OCI-LY3 (cell line): ENCODE results near the gene ENDOU.
A peak's percentile ranks its signal among the peaks of the same experiment; 100 is the strongest.

Experiments used
- H2AFZ ChIP-seq: fragments of 200-600, 300-600 bp; shearing (Covaris generic); 2 replicates; pipeline ENCODE4 v1.6.0; 2014; ENCODE audit warnings: antibody characterized with exemption, low read depth, low read length
- H3K27ac ChIP-seq: fragments of 200-600, 300-600 bp; sonication (generic); 2 replicates; pipeline ENCODE4 v1.5.1; 2014; ENCODE audit warnings: mild to moderate bottlenecking, low read length, moderate library complexity, mixed read lengths
- H3K27me3 ChIP-seq: fragments of 200-600, 300-600 bp; sonication (generic); 2 replicates; pipeline ENCODE4 v1.6.1; 2014; ENCODE audit warnings: low read depth, low read length, mixed read lengths
- H3K36me3 ChIP-seq: fragments of 200-600, 300-600 bp; sonication (generic); replicated peaks from 2 replicates; pipeline ENCODE3; 2014; ENCODE audit warnings: low read depth, low read length, mixed read lengths
- H3K4me1 ChIP-seq: fragments of 300-600, 200-600 bp; sonication (generic); 2 replicates; pipeline ENCODE4 v1.6.1; 2014; ENCODE audit warnings: low read length, mixed read lengths
- H3K4me2 ChIP-seq: fragments of 200-600, 300-600 bp; sonication (generic); 2 replicates; pipeline ENCODE4 v1.6.1; 2014; ENCODE audit warnings: low read length, mixed read lengths
- H3K4me3 ChIP-seq: fragments of 300-600, 200-600 bp; sonication (generic); 2 replicates; pipeline ENCODE4 v1.5.1; 2014; ENCODE audit warnings: antibody characterized with exemption, mild to moderate bottlenecking, low read length, moderate library complexity
- H3K79me2 ChIP-seq: fragments of 300-600, 200-600 bp; shearing (Covaris generic); 2 replicates; pipeline ENCODE4 v1.6.1; 2014; ENCODE audit warnings: mild to moderate bottlenecking, low read length, mixed read lengths
- H3K9ac ChIP-seq: fragments of 300-600, 200-600 bp; shearing (Covaris generic); 2 replicates; pipeline ENCODE4 v1.6.0; 2014; ENCODE audit warnings: mild to moderate bottlenecking, low read length, moderate library complexity
- H3K9me3 ChIP-seq: fragments of 200-600, 300-600 bp; shearing (Covaris generic); 2 replicates; pipeline ENCODE4 v1.6.1; 2014; ENCODE audit warnings: low read length, mixed read lengths; ENCODE audit not compliant: insufficient read depth
- H4K20me1 ChIP-seq: fragments of 200-600, 300-600 bp; sonication (generic); 2 replicates; pipeline ENCODE4 v1.6.1; 2016; ENCODE audit warnings: low read length, mixed read lengths; ENCODE audit not compliant: insufficient read depth
- CTCF ChIP-seq: fragments of 200-600, 300-600 bp; sonication (generic); IDR thresholded peaks from 2 replicates; pipeline ENCODE4 v1.5.1; 2014; ENCODE audit warnings: antibody characterized with exemption, low read length, low read depth
- EZH2phosphoT487 ChIP-seq: fragments of 200-600 bp; shearing (Covaris generic); IDR thresholded peaks from 2 replicates; pipeline ENCODE4 v1.6.1; 2018; ENCODE audit warnings: antibody characterized with exemption, mixed run types, low read depth

ENDOU gene

GRCh38 chr12:47750916-47751470 lies 25.7 kb upstream of the ENDOU start:
- Histone ChIP-seq H3K4me3 (no peak overlapping the region), H3K9ac (no peak overlapping the region), H3K27ac (peak overlapping the region; percentile 12), H3K36me3 (no peaks in the 10 kb centered on the region), H3K4me2 (peak overlapping the region; percentile 27; the same call in 1 of the 2 replicates), H4K20me1 (no peaks in the 10 kb centered on the region), H2AFZ (no peak overlapping the region), H3K79me2 (no peaks in the 10 kb centered on the region), H3K4me1 (peaks cover 60% of the 10 kb centered on the region), H3K27me3 (peaks cover 4% of the 10 kb centered on the region; the same call in 1 of the 2 replicates), H3K9me3 (no peaks in the 10 kb centered on the region)
- TF ChIP-seq EZH2phosphoT487 (no peak), CTCF (no peak)

- peaks cover 55% of the 10 kb centered on the region for H3K4me1 ChIP-seq
- H3K4me3 ChIP-seq = no peak overlapping the region
- H3K9ac ChIP-seq = no peak overlapping the region
These were observed 25.0 kb upstream of the ENDOU start for GRCh38 chr12:47750229-47750798.

GRCh38 chr12:47748899-47749298 lies 23.6 kb upstream of the ENDOU start:
- no peaks in the 10 kb centered on the region for H4K20me1 ChIP-seq
- H3K4me1 ChIP-seq = peaks cover 41% of the 10 kb centered on the region
- H3K27me3 ChIP-seq = peaks cover 18% of the 10 kb centered on the region
- no peaks in the 10 kb centered on the region for H3K79me2 ChIP-seq
- no peak overlapping the region for H3K9ac ChIP-seq
- H3K27ac ChIP-seq = no peak overlapping the region
- TF ChIP-seq CTCF = no peak
- no peaks in the 10 kb centered on the region for H3K9me3 ChIP-seq
- H3K36me3 ChIP-seq = no peaks in the 10 kb centered on the region
- no peak overlapping the region for H2AFZ ChIP-seq
- H3K4me3 ChIP-seq = no peak overlapping the region
- no peak overlapping the region for H3K4me2 ChIP-seq

More at GRCh38 chr12:47750229-47750798, 25.0 kb upstream of the ENDOU start:
- no peak overlapping the region for H3K27ac ChIP-seq
- no peak overlapping the region for H3K4me2 ChIP-seq
- no peaks in the 10 kb centered on the region for H4K20me1 ChIP-seq
- no peaks in the 10 kb centered on the region for H3K79me2 ChIP-seq
- H3K27me3 ChIP-seq = peaks cover 5% of the 10 kb centered on the region
- H2AFZ ChIP-seq = no peak overlapping the region
- H3K36me3 ChIP-seq = no peaks in the 10 kb centered on the region
- TF ChIP-seq EZH2phosphoT487 (no peak), CTCF (no peak)
- no peaks in the 10 kb centered on the region for H3K9me3 ChIP-seq

GRCh38 chr12:47748507-47748828 lies 23.2 kb upstream of the ENDOU start:
- no peak for TF ChIP-seq EZH2phosphoT487
- no peak for TF ChIP-seq CTCF
- H3K27me3 ChIP-seq = peaks cover 22% of the 10 kb centered on the region
- no peak overlapping the region for H3K27ac ChIP-seq
- H3K4me3 ChIP-seq = no peak overlapping the region
- H3K36me3 ChIP-seq = no peaks in the 10 kb centered on the region
- no peak overlapping the region for H2AFZ ChIP-seq
- H3K9me3 ChIP-seq = no peaks in the 10 kb centered on the region
- H3K79me2 ChIP-seq = no peaks in the 10 kb centered on the region
- no peak overlapping the region for H3K4me2 ChIP-seq
- H4K20me1 ChIP-seq = no peaks in the 10 kb centered on the region
- H3K4me1 ChIP-seq = peaks cover 37% of the 10 kb centered on the region
- no peak overlapping the region for H3K9ac ChIP-seq
